K562 (cell line): ENCODE results near the gene SMIM35. TPM values are rescaled to one million over a fixed set of nuclear protein-coding genes. Genes with fewer than 3 reads are reported as not detected.

Source experiments
- ATF3 ChIP-seq, 2 experiments: fragments of 450-650 bp in 1 of 2; sonication (generic) in 1 of 2; formaldehyde crosslinking in 1 of 2; IDR thresholded peaks in 1 of 2; conservative IDR thresholded peaks in 1 of 2; 2 replicates each; pipeline versions ENCODE4 v1.6.1 to v1.8.1; 2016 to 2023; ENCODE audit warnings: mild to moderate bottlenecking in 2 of 2, moderate library complexity in 2 of 2, inconsistent platforms in 1 of 2, missing genetic modification reagents in 1 of 2
- ATF6 ChIP-seq: sonication (generic); formaldehyde crosslinking; IDR thresholded peaks from 2 replicates; pipeline ENCODE4 v1.4.0; 2020; ENCODE audit warnings: mild to moderate bottlenecking, missing genetic modification reagents
- CBX3 ChIP-seq, 2 experiments: IDR thresholded peaks; 1 replicate in 1 of 2; 2 replicates in 1 of 2; pipeline ENCODE4 v1.6.1; 2012; ENCODE audit warnings: inconsistent platforms in 2 of 2, low read length in 2 of 2, borderline replicate concordance in 1 of 2, control low read depth in 1 of 2
- ETV6 ChIP-seq, 3 experiments: fragments of 150-350 bp in 1 of 3; sonication (generic) in 1 of 3; formaldehyde crosslinking in 1 of 3; IDR thresholded peaks; 2 replicates each; pipeline versions ENCODE4 v1.6.1 to v1.8.0; 2014 to 2022; ENCODE audit warnings: borderline replicate concordance in 2 of 3, low read depth in 2 of 3, antibody characterized with exemption in 1 of 3, low read length in 1 of 3, mild to moderate bottlenecking in 1 of 3, missing genetic modification reagents in 1 of 3
- IFI16 ChIP-seq: fragments of 250-450 bp; sonication (Bioruptor Pico); IDR thresholded peaks from 2 replicates; pipeline ENCODE4 v2.1.2; 2022; ENCODE audit warnings: mild to moderate bottlenecking, inconsistent platforms
- KAT8 ChIP-seq: fragments of 450-650 bp; IDR thresholded peaks from 2 replicates; pipeline ENCODE4 v1.6.1; 2016; ENCODE audit warnings: low read depth, mild to moderate bottlenecking
- KLF13 ChIP-seq: fragments of 450-650 bp; IDR thresholded peaks from 2 replicates; pipeline ENCODE4 v1.6.1; 2016; ENCODE audit warnings: missing genetic modification characterization, low read depth, mild to moderate bottlenecking, missing compliant biosample characterization, moderate library complexity, borderline replicate concordance
- NFRKB ChIP-seq: fragments of 450-650 bp; IDR thresholded peaks from 2 replicates; pipeline ENCODE4 v1.6.1; 2016; ENCODE audit warnings: low read depth
- PATZ1 ChIP-seq: fragments of 250-450 bp; sonication (Bioruptor Pico); IDR thresholded peaks from 2 replicates; pipeline ENCODE4 v1.5.0; 2020; ENCODE audit warnings: mild to moderate bottlenecking, borderline replicate concordance
- TSHZ1 ChIP-seq: fragments of 250-450 bp; sonication (Bioruptor Pico); IDR thresholded peaks from 2 replicates; pipeline ENCODE4 v1.4.0; 2020; ENCODE audit warnings: mild to moderate bottlenecking, moderate library complexity
- ZNF431 ChIP-seq: sonication (generic); formaldehyde crosslinking; IDR thresholded peaks from 2 replicates; pipeline ENCODE4 v1.8.0; 2022; ENCODE audit warnings: mild to moderate bottlenecking, missing genetic modification reagents
- ZNF766 ChIP-seq: fragments of 200-800 bp; sonication (Bioruptor generic); conservative IDR thresholded peaks from 2 replicates; pipeline ENCODE4 v1.6.1; 2016; ENCODE audit warnings: missing genetic modification characterization, missing compliant biosample characterization
- polyA plus RNA-seq, 8 experiments: library from polyadenylated mRNA; depleted of rRNA in 4 of 8; stranded (reverse) in 5 of 8; unstranded in 3 of 8; fragments of >200 nt; fragmentation: Nextera tagmentation in 2 of 8; fragmentation: Illumina TruSeq in 1 of 8; extraction: Ambion mirVana in 2 of 8; extraction: Trizol in 1 of 8; gene quantifications; 2 replicates each; pipeline versions ENCODE4 v1.2.1 to v1.2.3, GENCODE V29; 2011 to 2014; ENCODE audit warnings: inconsistent platforms in 1 of 8, missing spikeins in 1 of 8
- total RNA-seq, 7 experiments: library from RNA; depleted of rRNA in 6 of 7; stranded (reverse); fragments of >200 nt in 6 of 7; fragmentation: Illumina TruSeq in 2 of 7; extraction: Trizol in 2 of 7; gene quantifications; 2 replicates each; pipeline versions ENCODE4 v1.2.1 to v1.2.3, GENCODE V29; 2011 to 2021; ENCODE audit warnings: low replicate concordance in 1 of 7
- TF ChIP-seq, protein P1 (sequence below): fragments of 250-450 bp; sonication (Bioruptor Pico); IDR thresholded peaks from 2 replicates; pipeline ENCODE4 v1.5.0; 2022; ENCODE audit warnings: mild to moderate bottlenecking

Gene SMIM35
- total and polyA plus RNA-seq, 9 of the 15 experiments (the other 6 are each of a cell fraction or from before 2014, with no cell fraction given), result 0.03 TPM; not detected in 7

- TF ChIP-seq ATF6 (CRISPR knock-in tag), result no peak
- no peak for TF ChIP-seq CBX3 (IDR thresholded peaks at IDR 0.05; ENCODE audit: borderline replicate concordance in 1 of 2, low read length in 2 of 2)
- TF ChIP-seq IFI16 (CRISPR knock-in tag), result 0 out of 2 replicates have a peak, but pooled peaks have one; percentile 54
- TF ChIP-seq ATF3 (IDR thresholded peaks at IDR 0.05), result peak; percentile 77
- TF ChIP-seq ATF3 (CRISPR knock-in tag; conservative IDR thresholded peaks at IDR 0.05), result no peak
- TF ChIP-seq TSHZ1 (CRISPR knock-in tag), result peak; percentile 79
- TF ChIP-seq ZNF431 (CRISPR knock-in tag), result no peak
- peak in 1 of 2 experiments; percentile 73; a peak in 2 of 4 replicates for TF ChIP-seq ETV6 (IDR thresholded peaks at IDR 0.05; ENCODE audit: borderline replicate concordance in 1 of 2, low read depth in 2 of 2, low read length in 1 of 2)
- no peak for TF ChIP-seq ETV6 (CRISPR knock-in tag; IDR thresholded peaks at IDR 0.05; ENCODE audit: borderline replicate concordance)
- TF ChIP-seq KAT8, result 0 out of 2 replicates have a peak, but pooled peaks have one; percentile 9
- TF ChIP-seq, protein P1, sequence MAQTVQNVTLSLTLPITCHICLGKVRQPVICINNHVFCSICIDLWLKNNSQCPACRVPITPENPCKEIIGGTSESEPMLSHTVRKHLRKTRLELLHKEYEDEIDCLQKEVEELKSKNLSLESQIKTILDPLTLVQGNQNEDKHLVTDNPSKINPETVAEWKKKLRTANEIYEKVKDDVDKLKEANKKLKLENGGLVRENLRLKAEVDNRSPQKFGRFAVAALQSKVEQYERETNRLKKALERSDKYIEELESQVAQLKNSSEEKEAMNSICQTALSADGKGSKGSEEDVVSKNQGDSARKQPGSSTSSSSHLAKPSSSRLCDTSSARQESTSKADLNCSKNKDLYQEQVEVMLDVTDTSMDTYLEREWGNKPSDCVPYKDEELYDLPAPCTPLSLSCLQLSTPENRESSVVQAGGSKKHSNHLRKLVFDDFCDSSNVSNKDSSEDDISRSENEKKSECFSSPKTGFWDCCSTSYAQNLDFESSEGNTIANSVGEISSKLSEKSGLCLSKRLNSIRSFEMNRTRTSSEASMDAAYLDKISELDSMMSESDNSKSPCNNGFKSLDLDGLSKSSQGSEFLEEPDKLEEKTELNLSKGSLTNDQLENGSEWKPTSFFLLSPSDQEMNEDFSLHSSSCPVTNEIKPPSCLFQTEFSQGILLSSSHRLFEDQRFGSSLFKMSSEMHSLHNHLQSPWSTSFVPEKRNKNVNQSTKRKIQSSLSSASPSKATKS (CRISPR knock-in tag), result 0 out of 2 replicates have a peak, but pooled peaks have one; percentile 38
- peak; percentile 88 for TF ChIP-seq ZNF766
- TF ChIP-seq NFRKB, result 0 out of 2 replicates have a peak, but pooled peaks have one; percentile 15
- TF ChIP-seq PATZ1, result peak; percentile 88
- peak; percentile 37; the same call in 1 of the 2 replicates for TF ChIP-seq KLF13
Measured at GRCh38 chr11:118002010-118002540, 84.7 kb downstream of the SMIM35 start (continued).
